Loucy (cell line): ENCODE results near the gene PDE5A.

Source experiments
- EZH2phosphoT487 ChIP-seq: fragments of 200-600 bp; IDR thresholded peaks from 2 replicates; pipeline ENCODE4 v1.6.1; 2018; ENCODE audit warnings: antibody characterized with exemption, mild to moderate bottlenecking, moderate library complexity, borderline replicate concordance
- TF ChIP-seq, protein P1 (sequence below): fragments of 200-600 bp; sonication (generic); conservative IDR thresholded peaks from 2 replicates; pipeline ENCODE4 v1.5.1; 2014; ENCODE audit warnings: mild to moderate bottlenecking, antibody characterized with exemption, low read length

DNA sequence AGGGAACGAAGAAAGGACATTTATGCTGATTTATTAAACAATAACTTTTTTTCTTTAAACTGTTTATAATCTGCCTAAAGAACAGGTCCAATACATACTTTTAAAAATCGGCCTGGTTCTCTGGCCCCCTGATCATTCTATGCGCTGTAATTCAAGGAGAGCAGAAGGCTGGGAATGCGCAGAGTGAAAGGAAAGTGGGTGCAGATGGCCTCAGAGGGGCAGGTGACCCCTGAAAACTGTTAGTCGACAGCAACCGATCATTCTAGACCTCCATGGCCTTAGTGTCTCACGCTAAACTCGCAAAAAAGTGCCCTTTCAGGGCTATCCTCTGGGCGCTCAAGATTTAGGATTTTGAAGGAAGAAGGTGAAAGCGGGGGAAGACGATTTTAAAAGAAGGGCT is 2.2 kb downstream of the PDE5A start:
- TF ChIP-seq, protein P1, sequence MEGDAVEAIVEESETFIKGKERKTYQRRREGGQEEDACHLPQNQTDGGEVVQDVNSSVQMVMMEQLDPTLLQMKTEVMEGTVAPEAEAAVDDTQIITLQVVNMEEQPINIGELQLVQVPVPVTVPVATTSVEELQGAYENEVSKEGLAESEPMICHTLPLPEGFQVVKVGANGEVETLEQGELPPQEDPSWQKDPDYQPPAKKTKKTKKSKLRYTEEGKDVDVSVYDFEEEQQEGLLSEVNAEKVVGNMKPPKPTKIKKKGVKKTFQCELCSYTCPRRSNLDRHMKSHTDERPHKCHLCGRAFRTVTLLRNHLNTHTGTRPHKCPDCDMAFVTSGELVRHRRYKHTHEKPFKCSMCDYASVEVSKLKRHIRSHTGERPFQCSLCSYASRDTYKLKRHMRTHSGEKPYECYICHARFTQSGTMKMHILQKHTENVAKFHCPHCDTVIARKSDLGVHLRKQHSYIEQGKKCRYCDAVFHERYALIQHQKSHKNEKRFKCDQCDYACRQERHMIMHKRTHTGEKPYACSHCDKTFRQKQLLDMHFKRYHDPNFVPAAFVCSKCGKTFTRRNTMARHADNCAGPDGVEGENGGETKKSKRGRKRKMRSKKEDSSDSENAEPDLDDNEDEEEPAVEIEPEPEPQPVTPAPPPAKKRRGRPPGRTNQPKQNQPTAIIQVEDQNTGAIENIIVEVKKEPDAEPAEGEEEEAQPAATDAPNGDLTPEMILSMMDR = no peak
- TF ChIP-seq EZH2phosphoT487 = no peak
